HG02970 (cell line): Measurements from ENCODE around the gene SIRT2.

Experiments used
- ATAC-seq: cut with Tn5 transposase; IDR thresholded peaks from one replicate; pipeline ENCODE4 v1.9.1; 2021; ENCODE audit warnings: mild to moderate bottlenecking, moderate library complexity, moderate number of reproducible peaks; ENCODE audit not compliant: unreplicated experiment, low FRiP score

SIRT2 gene

GRCh38 chr19:38848299-38849146 lies 50.9 kb downstream of the SIRT2 start:
- ATAC-seq, result no peak

- no peak for ATAC-seq
Measured at GRCh38 chr19:38846097-38846496, 53.3 kb downstream of the SIRT2 start.

DNA sequence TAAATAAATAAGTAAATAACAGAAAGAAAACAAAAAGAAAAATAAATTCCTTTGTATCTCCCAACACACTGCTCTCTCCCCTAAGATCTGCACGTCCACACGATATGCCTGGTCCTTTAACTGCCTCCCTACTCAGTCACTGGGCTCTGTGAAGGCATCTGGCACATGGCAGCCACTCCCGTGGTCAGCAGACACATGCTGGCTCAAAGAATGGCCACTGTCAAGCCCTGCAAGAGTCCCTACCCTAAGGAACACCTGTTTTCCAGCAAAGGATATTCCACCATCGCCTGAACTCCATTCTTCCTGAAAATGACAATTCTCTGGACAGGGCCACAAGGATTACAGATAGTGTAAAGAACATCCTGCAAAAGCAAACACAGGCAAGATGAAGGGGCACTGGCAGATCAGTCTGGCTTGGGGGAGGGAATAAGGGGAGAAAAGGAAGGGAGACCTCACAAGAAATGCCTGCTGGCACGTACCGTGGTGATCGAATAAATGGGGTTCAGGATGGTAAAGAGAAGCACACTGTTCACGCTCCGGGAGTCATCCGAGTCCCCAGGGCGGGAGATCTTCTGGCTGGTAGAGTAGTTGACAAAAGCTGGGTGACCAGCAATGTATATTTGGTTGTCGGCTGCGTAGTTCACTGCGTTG lies 53.9 kb downstream of the SIRT2 start:
- ATAC-seq, result no peak

DNA sequence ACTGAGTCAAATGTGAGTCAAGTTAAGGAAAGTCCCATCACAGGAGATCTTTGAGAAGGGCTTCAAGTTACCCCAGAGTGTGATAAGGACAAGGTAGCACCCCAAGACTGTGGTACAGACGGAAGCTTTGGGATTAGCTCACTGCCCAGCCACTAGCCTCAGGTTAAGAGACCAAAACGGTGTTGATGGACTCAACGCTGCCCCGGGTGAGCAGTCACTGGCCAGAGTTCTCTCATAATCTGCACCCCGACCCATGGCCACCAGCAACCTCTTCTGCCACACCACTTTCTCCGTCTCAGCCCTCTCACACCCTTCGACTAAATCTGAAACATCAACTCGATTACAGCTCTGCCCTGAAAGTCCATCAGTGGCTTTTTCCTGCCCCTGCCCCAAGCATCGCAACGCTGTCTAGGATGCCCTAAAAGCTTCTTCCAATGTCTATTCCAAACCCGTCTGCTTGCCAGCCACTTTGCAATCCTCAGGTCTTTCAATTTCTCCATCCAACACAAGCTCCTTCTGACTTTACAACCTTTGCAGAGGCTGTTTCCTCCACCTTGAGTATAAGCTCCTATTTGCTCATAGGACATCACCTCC lies 55.2 kb downstream of the SIRT2 start:
- no peak for ATAC-seq

- no peak for ATAC-seq
Measured at GRCh38 chr19:38843175-38843758, 56.2 kb downstream of the SIRT2 start.

GRCh38 chr19:38842439-38843174 lies 56.8 kb downstream of the SIRT2 start:
- ATAC-seq, result no peak

GRCh38 chr19:38841787-38842438 lies 57.5 kb downstream of the SIRT2 start:
- no peak for ATAC-seq

- no peak for ATAC-seq
Measured at GRCh38 chr19:38841180-38841766, 58.1 kb downstream of the SIRT2 start.

DNA sequence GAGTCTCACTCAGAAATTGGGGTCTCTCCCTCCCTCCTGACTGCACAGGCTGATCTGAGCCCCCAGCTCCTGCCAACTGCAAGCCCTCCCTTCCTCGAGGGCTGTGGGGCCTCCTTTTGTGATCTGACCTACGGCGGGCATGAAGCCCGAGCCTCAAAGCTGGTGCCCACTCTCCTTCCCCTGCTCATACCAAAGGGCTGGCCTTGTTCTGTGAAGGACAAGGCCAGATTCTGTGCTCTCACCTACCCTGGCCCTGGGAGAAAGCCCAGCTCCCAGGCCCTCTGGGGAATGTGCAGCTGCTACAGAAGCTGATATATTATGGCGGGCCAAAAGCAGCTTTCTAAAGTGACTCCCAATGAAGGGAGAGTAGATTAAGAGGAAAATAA lies 58.8 kb downstream of the SIRT2 start:
- no peak for ATAC-seq

- no peak for ATAC-seq
Measured at GRCh38 chr19:38839816-38840582, 59.4 kb downstream of the SIRT2 start.

DNA sequence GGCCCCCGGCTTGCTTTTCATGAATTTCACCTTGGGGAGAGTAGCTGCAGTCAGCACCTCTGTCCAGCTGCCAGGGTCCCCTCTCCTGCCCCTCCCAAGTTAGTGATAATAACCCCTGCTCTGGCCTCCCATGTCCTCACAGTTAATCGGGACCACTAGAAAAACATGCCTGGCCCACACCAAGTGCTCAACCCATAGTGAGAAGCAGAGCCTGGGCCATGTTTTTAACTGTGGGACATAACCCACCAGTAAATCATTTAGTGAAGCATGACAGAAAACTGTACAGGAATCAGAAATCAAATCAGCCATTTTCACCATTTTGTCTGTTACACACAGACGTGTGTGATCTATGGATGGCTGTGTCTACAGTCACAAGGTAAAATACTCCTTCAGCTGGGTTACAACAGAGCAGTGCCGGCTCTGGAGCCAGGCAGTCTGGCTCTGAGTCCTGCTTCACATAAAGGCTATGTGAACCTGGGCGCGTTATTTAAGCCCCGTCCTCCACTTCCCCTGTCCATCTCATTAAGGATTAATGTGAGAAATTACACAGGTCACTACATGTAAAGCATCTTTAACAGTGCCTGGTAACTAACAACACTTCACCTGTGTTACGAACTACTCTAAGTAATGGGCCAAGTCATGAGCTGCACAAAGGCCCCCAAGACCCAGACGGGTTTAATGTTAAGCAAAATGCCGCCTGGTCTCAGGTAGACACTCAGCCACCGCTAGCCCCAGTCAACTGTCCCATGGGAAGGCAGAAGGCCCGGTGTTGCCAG lies 60.2 kb downstream of the SIRT2 start:
- no peak for ATAC-seq

- ATAC-seq, result no peak
Measured at GRCh38 chr19:38838208-38838985, 61.0 kb downstream of the SIRT2 start.

GRCh38 chr19:38837656-38838121 lies 61.7 kb downstream of the SIRT2 start:
- no peak for ATAC-seq

DNA sequence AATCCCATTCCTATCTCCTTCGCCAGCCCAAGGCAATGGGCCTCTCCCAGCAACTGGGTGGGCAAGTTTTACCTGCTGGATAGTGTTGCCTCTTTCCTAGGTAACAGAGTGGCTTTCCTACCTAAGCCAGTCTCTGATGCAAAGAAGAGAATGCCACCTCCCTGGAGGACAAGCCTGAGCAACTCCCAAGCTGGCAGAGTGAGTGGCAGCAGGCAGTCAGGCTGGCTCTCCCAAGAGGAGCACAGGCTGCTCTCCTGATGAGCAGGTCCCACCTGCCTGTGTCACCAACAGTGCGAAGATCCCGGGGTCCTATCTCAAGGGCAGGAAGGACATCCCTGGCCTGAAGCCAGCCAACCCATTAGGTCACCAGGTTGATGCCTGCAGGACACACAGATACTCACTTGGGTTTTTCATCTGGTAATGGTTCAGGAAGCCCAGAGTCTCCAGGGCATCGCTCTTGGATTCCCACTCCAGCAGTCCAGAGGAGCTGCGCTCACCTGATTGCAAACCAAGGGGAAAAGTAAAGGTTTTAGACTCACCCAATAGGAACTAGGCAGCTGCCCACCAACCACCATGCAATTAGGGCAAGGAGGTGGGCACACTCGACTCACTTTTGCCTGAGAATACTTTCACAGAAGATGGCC lies 62.3 kb downstream of the SIRT2 start:
- no peak for ATAC-seq

DNA sequence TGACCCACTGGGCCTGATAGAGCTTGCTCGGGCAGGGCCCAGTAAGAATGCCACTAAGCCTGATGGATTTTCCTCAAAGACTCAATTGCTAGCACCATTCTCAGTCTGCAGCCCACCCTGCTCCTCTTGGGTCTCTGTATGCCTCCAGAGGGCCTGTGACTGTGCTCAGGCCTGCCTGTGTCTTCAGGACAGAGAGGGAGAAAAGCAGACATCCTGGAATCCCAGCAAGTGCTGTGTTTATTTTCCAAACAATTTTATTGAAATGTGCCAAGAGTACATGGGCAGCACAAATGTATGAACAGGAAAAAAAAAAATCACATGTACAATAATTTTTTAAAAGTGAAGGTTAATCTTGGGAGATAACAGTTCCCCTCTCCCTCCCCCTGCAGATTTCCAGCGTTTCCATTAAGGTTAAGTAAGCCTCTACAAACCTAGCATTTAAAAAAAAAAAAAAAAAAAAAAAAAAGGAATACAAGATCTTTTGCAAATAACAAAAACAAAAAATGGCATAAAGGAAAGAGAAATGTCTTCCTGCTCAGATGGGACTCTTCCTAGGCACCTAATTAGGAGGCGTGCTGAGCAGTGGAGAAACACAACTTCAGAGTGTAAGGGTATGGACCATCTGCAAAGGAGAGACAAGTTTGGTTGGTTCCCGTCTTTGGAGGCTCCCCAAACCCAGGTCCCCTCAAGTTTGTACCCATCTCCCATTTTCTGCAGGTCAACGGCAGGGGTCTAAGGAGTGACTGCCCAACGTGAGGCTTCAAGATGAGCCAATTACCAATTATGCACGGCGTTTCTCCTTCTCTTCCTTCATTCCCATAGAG lies 63.0 kb downstream of the SIRT2 start:
- ATAC-seq, result no peak

GRCh38 chr19:38834590-38834989 lies 64.8 kb downstream of the SIRT2 start:
- no peak for ATAC-seq
